Gastroesophageal sphincter (tissue), 3 donors: Measurements from ENCODE around the gene ABCA5.

Experiments
- CTCF ChIP-seq, 4 experiments: fragments of 200-600 bp in 2 of 4; fragments of 450-650 bp in 2 of 4; sonication (generic) in 1 of 4; IDR thresholded peaks; one replicate each; pipeline ENCODE4 v1.5.1; 2017 to 2019; ENCODE audit warnings: antibody characterized with exemption in 4 of 4, mild to moderate bottlenecking in 2 of 4, moderate library complexity in 2 of 4
- EP300 ChIP-seq: sonication (generic); formaldehyde crosslinking; IDR thresholded peaks from one replicate; pipeline ENCODE4 v1.6.1; 2017; ENCODE audit warnings: antibody characterized with exemption, mild to moderate bottlenecking
- POLR2A ChIP-seq, 2 donors: fragments of 450-650 bp; IDR thresholded peaks; one replicate each; pipeline ENCODE4 v1.6.1; 2017; ENCODE audit warnings: antibody characterized with exemption in 2 of 2, mild to moderate bottlenecking in 2 of 2, moderate library complexity in 1 of 2
- POLR2AphosphoS5 ChIP-seq: sonication (generic); formaldehyde crosslinking; IDR thresholded peaks from one replicate; pipeline ENCODE4 v1.6.1; 2017; ENCODE audit warnings: antibody characterized with exemption

DNA sequence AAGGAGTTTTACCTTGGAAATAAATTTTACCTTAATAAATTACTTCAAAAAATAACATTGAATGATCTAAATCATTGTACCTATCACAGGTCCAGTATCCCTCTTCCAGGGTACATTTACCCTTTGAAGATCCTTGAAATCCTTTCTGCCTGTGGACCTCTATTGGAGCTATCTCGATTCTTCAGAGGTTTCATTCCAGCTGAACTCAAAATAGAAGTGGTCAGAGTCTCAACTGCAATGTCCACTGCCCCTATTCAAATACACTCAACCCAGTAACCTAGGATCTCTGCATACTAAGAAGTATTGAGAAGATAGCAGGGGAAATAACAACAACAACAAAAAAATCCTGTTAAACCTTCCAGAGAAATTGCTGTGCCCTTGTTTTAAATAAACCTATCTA, 9.3 kb downstream of the ABCA5 start:
- TF ChIP-seq CTCF (IDR thresholded peaks at IDR 0.05) (no peak), POLR2AphosphoS5 (no peak), POLR2A (IDR thresholded peaks at IDR 0.05) (no peak), EP300 (no peak)
